ENCODE measurements around the gene TMEM131. TPM values are rescaled to one million over a fixed set of nuclear protein-coding genes. Genes with fewer than 3 reads are reported as not detected.
"Not testable (repeated sequence)": the region's sequence is repeated elsewhere in the genome, so short reads cannot be mapped to it uniquely, and the experiment has no call there.

Gene TMEM131
- total RNA-seq, 1 experiment from 2014 or later: 9.7 TPM

GRCh38 chr2:97911922-97912575 is 83.7 kb downstream of the TMEM131 start:
- DNase-seq (ENCODE audit: low spot score): no peak

GRCh38 chr2:97911206-97911921 is 84.4 kb downstream of the TMEM131 start:
- DNase-seq (ENCODE audit: low spot score): no peak

GRCh38 chr2:97910403-97911205 is 85.1 kb downstream of the TMEM131 start:
- DNase-seq (ENCODE audit: low spot score): no peak

GRCh38 chr2:97908208-97908676 is 87.5 kb downstream of the TMEM131 start:
- no peak for DNase-seq (ENCODE audit: low spot score)

- DNase-seq (ENCODE audit: low spot score): no peak
These were observed 88.2 kb downstream of the TMEM131 start for GRCh38 chr2:97907369-97908100.

GRCh38 chr2:97906307-97906706 is 89.4 kb downstream of the TMEM131 start:
- peak; percentile 16 for DNase-seq (ENCODE audit: low spot score)

GRCh38 chr2:97905294-97905693 is 90.5 kb downstream of the TMEM131 start:
- DNase-seq (ENCODE audit: low spot score): no peak

GRCh38 chr2:97901862-97902261 is 93.9 kb downstream of the TMEM131 start:
- DNase-seq (ENCODE audit: low spot score): no peak

GRCh38 chr2:97900806-97901205 is 94.9 kb downstream of the TMEM131 start:
- no peak for DNase-seq (ENCODE audit: low spot score)

- DNase-seq (ENCODE audit: low spot score): not testable (repeated sequence)
These were observed 102.7 kb downstream of the TMEM131 start for GRCh38 chr2:97893042-97893441.

- no peak for DNase-seq (ENCODE audit: low spot score)
These were observed 104.1 kb downstream of the TMEM131 start for GRCh38 chr2:97891611-97892010.

GRCh38 chr2:97889156-97889555 is 106.6 kb downstream of the TMEM131 start:
- DNase-seq (ENCODE audit: low spot score): no peak

- DNase-seq (ENCODE audit: low spot score): no peak
These were observed 109.9 kb downstream of the TMEM131 start for GRCh38 chr2:97885841-97886240.

- no peak for DNase-seq (ENCODE audit: low spot score)
These were observed 115.4 kb downstream of the TMEM131 start for GRCh38 chr2:97880334-97880733.

- DNase-seq (ENCODE audit: low spot score): no peak
These were observed 116.9 kb downstream of the TMEM131 start for GRCh38 chr2:97878865-97879264.

GRCh38 chr2:97878317-97878716 is 117.4 kb downstream of the TMEM131 start:
- not testable (repeated sequence) for DNase-seq (ENCODE audit: low spot score)

GRCh38 chr2:97871096-97871780 is 124.5 kb downstream of the TMEM131 start:
- DNase-seq (ENCODE audit: low spot score): peak; percentile 41

GRCh38 chr2:97870396-97870843 is 125.3 kb downstream of the TMEM131 start:
- peak; percentile 96 for DNase-seq (ENCODE audit: low spot score)

GRCh38 chr2:97869722-97870346 is 125.9 kb downstream of the TMEM131 start:
- no peak for DNase-seq (ENCODE audit: low spot score)

- DNase-seq (ENCODE audit: low spot score): peak; percentile 95
These were observed 126.6 kb downstream of the TMEM131 start for GRCh38 chr2:97868986-97869721.

Measured in H4 (cell line).